Fibroblast of lung (primary cell): ENCODE measurements around the gene MMP1. TPM values are rescaled to one million over a fixed set of nuclear protein-coding genes. Genes with fewer than 3 reads are reported as not detected.

ENCODE experiments used
- DNase-seq, 2 donors: peaks; one replicate each; pipeline versions ENCODE4 v3.0.0 to v3.0.0-alpha.2; 2010; ENCODE audit warnings: low read depth in 2 of 2
- H2AFZ ChIP-seq: 2 replicates; pipeline ENCODE4 v1.5.1; 2012; ENCODE audit warnings: low read length, control low read depth, inconsistent platforms
- H3K27ac ChIP-seq: 2 replicates; pipeline ENCODE4 v1.5.1; 2011; ENCODE audit warnings: low read length, control low read depth; ENCODE audit not compliant: insufficient read depth
- H3K27me3 ChIP-seq: 2 replicates; pipeline ENCODE4 v1.5.1; 2011; ENCODE audit warnings: mild to moderate bottlenecking, low read length; ENCODE audit not compliant: control insufficient read depth, insufficient read depth
- H3K36me3 ChIP-seq: 2 replicates; pipeline ENCODE4 v1.5.1; 2011; ENCODE audit warnings: low read length; ENCODE audit not compliant: control insufficient read depth, insufficient read depth
- H3K4me1 ChIP-seq: 2 replicates; pipeline ENCODE4 v1.5.1; 2011; ENCODE audit warnings: low read length; ENCODE audit not compliant: control insufficient read depth, insufficient read depth; ENCODE audit errors: extremely low read depth
- H3K4me2 ChIP-seq: 2 replicates; pipeline ENCODE4 v1.5.1; 2011; ENCODE audit warnings: low read length, control low read depth; ENCODE audit not compliant: insufficient read depth; ENCODE audit errors: extremely low read depth
- H3K4me3 ChIP-seq, 4 experiments: fragments of 200-600 bp in 1 of 4; sonication (generic) in 1 of 4; replicated peaks in 1 of 4; 2 replicates each; pipeline ENCODE4 v1.5.1; 2011 to 2016; ENCODE audit warnings: low read length in 4 of 4, low read depth in 3 of 4, mild to moderate bottlenecking in 3 of 4, control low read depth in 2 of 4, inconsistent platforms in 1 of 4, mixed read lengths in 1 of 4; ENCODE audit not compliant: insufficient read depth in 1 of 4; ENCODE audit errors: control extremely low read depth in 1 of 4
- H3K79me2 ChIP-seq: 2 replicates; pipeline ENCODE4 v1.5.1; 2012; ENCODE audit warnings: mild to moderate bottlenecking, low read length, inconsistent platforms; ENCODE audit not compliant: control insufficient read depth, insufficient read depth
- H3K9ac ChIP-seq: 2 replicates; pipeline ENCODE4 v1.5.1; 2011; ENCODE audit warnings: mild to moderate bottlenecking, low read length, control low read depth; ENCODE audit not compliant: insufficient read depth
- H3K9me3 ChIP-seq: 2 replicates; pipeline ENCODE4 v1.5.1; 2012; ENCODE audit warnings: low read depth, low read length; ENCODE audit not compliant: control insufficient read depth, insufficient read depth
- H4K20me1 ChIP-seq: 2 replicates; pipeline ENCODE4 v1.5.1; 2011; ENCODE audit warnings: low read length; ENCODE audit not compliant: control insufficient read depth, insufficient read depth; ENCODE audit errors: extremely low read depth
- EZH2 ChIP-seq: IDR thresholded peaks from 2 replicates; pipeline ENCODE4 v1.5.1; 2012; ENCODE audit warnings: low read length, control low read depth, mild to moderate bottlenecking; ENCODE audit errors: missing control alignments
- polyA plus RNA-seq, 2 donors: library from polyadenylated mRNA; depleted of rRNA in 1 of 2; stranded (reverse) in 1 of 2; unstranded in 1 of 2; fragments of >200 nt; gene quantifications; 2 replicates each; pipeline ENCODE4 v1.2.1, GENCODE V29; 2011 to 2012; ENCODE audit warnings: missing spikeins in 1 of 2
- total RNA-seq: library from RNA; depleted of rRNA; stranded (reverse); fragments of >200 nt; gene quantifications from 2 replicates; pipeline ENCODE4 v1.2.1, GENCODE V29; 2014
- TF ChIP-seq, protein P1 (sequence below), 2 donors: IDR thresholded peaks in 1 of 2; conservative IDR thresholded peaks in 1 of 2; 1 replicate in 1 of 2; 2 replicates in 1 of 2; pipeline ENCODE4 v1.5.1; 2011 to 2012; ENCODE audit warnings: low read length in 2 of 2, control low read depth in 1 of 2, inconsistent platforms in 1 of 2, low read depth in 1 of 2, mild to moderate bottlenecking in 1 of 2

The MMP1 gene
- total and polyA plus RNA-seq, 2 donors (not counting 1 experiment from before 2014, with no cell fraction given): 40.5 to 489 TPM

DNA sequence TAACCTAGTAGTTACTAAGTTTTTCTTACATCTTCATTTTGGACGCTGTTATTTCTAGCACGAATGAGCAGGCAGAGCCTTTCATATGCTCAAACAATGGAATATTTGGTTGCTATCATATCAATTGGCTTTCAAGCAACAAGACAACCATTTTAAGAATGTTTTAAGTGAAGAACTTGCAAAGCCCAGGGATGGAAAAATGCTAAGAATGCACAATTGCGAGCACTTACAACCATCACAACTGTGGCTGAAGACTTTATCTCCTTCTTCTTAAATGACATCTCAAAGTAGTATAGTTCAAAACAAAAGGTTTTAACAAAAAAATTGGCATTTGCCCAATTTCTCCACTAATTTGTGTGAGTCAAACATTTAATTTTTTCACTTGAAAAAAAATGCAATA, 8.3 kb upstream of the MMP1 start:
- Histone ChIP-seq H3K4me3 (no peak overlapping the region), H3K4me2 (no peak overlapping the region), H4K20me1 (no peaks in the 10 kb centered on the region), H3K79me2 (no peaks in the 10 kb centered on the region), H3K27me3 (no peaks in the 10 kb centered on the region), H3K36me3 (no peaks in the 10 kb centered on the region), H3K27ac (no peak overlapping the region), H3K9me3 (no peaks in the 10 kb centered on the region), H2AFZ (no peak overlapping the region), H3K9ac (no peak overlapping the region), H3K4me1 (peaks cover 3% of the 10 kb centered on the region)
- TF ChIP-seq, protein P1, sequence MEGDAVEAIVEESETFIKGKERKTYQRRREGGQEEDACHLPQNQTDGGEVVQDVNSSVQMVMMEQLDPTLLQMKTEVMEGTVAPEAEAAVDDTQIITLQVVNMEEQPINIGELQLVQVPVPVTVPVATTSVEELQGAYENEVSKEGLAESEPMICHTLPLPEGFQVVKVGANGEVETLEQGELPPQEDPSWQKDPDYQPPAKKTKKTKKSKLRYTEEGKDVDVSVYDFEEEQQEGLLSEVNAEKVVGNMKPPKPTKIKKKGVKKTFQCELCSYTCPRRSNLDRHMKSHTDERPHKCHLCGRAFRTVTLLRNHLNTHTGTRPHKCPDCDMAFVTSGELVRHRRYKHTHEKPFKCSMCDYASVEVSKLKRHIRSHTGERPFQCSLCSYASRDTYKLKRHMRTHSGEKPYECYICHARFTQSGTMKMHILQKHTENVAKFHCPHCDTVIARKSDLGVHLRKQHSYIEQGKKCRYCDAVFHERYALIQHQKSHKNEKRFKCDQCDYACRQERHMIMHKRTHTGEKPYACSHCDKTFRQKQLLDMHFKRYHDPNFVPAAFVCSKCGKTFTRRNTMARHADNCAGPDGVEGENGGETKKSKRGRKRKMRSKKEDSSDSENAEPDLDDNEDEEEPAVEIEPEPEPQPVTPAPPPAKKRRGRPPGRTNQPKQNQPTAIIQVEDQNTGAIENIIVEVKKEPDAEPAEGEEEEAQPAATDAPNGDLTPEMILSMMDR (conservative IDR thresholded peaks at IDR 0.05 in 1 of 2, IDR thresholded peaks at IDR 0.05 in 1 of 2; ENCODE audit: low read depth in 1 of 2, low read length in 2 of 2): no peak
- no peak for TF ChIP-seq EZH2
- peak in 1 of 2 donors; percentile 86 for DNase-seq

DNA sequence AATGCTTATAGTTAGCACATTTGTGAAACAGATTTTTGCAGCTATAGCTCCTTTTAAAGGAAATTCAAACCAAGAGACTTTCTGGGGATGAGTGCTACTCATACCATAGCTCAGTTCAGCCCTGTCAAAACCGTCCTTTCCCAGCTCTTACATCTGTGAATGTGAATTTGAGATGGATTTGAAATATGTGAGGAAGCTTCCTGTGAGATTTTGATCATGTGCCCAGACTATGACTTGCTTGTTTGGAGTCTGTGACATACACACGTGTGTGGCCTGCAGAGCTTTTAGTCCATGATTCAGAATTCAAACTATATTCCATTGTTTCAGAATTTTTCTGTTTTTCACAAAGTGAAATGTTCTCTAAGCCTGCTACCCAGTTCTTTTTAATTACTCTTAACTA, 4.4 kb upstream of the MMP1 start:
- H3K27ac ChIP-seq: peak overlapping the region; percentile 11
- H3K4me1 ChIP-seq: peaks cover 7% of the 10 kb centered on the region
- TF ChIP-seq EZH2: no peak

DNA sequence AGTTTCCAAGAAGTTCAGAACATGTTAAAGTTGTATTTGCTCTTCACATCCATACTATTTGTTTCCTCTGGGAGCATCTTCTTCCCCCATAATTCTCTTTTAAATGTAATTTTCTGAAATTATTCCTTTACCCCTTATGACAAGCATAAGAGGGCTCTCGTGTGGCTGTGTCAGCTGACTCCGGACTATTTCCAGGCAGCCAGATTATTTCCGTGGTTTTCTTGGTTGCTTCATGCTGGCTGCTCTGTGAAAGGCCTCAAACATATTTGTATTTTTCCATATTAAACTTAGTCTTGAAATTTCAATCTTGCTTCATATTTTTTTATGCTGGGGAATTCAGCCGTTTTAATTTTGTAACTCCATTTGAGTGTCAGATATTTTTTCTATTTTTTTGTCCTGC, 2.8 kb upstream of the MMP1 start:
- Histone ChIP-seq H3K9ac (no peak overlapping the region), H3K4me2 (no peak overlapping the region), H2AFZ (no peak overlapping the region), H3K4me1 (peaks cover 7% of the 10 kb centered on the region), H3K4me3 (no peak overlapping the region), H3K9me3 (no peaks in the 10 kb centered on the region), H3K79me2 (no peaks in the 10 kb centered on the region), H3K27me3 (no peaks in the 10 kb centered on the region), H3K36me3 (no peaks in the 10 kb centered on the region), H3K27ac (no peak overlapping the region), H4K20me1 (no peaks in the 10 kb centered on the region)
- no peak for DNase-seq
- no peak for TF ChIP-seq EZH2
- TF ChIP-seq, protein P1 (conservative IDR thresholded peaks at IDR 0.05 in 1 of 2, IDR thresholded peaks at IDR 0.05 in 1 of 2; ENCODE audit: low read depth in 1 of 2, low read length in 2 of 2): no peak

More for the DNA sequence above, 4.4 kb upstream of the MMP1 start:
- Histone ChIP-seq H2AFZ (no peak overlapping the region), H3K36me3 (no peaks in the 10 kb centered on the region), H3K4me3 (no peak overlapping the region), H4K20me1 (no peaks in the 10 kb centered on the region), H3K79me2 (no peaks in the 10 kb centered on the region), H3K9ac (no peak overlapping the region), H3K9me3 (no peaks in the 10 kb centered on the region), H3K27me3 (no peaks in the 10 kb centered on the region), H3K4me2 (no peak overlapping the region)
- DNase-seq: peak; percentile 91 to 92
